PFSK-1 (cell line): ENCODE measurements around the gene BSPH1.

Experiments used
- FOXP2 ChIP-seq: optimal IDR thresholded peaks from 2 replicates; pipeline ENCODE3; 2011; ENCODE audit warnings: borderline replicate concordance, control low read depth, inconsistent platforms; ENCODE audit not compliant: insufficient read depth; ENCODE audit errors: extremely low read length, extremely low read depth
- POLR2AphosphoS5 ChIP-seq: IDR thresholded peaks from 2 replicates; pipeline ENCODE4 v1.6.1; 2012; ENCODE audit warnings: low read depth, mild to moderate bottlenecking, control low read depth, low read length, moderate library complexity
- REST ChIP-seq, 2 experiments: IDR thresholded peaks; 2 replicates each; pipeline versions ENCODE4 v1.6.1 to v1.8.0; 2011 to 2012; ENCODE audit warnings: low read depth in 2 of 2, low read length in 2 of 2, control low read depth in 1 of 2, inconsistent platforms in 1 of 2, mild to moderate bottlenecking in 1 of 2, moderate library complexity in 1 of 2; ENCODE audit not compliant: insufficient read depth in 1 of 2
- SIN3A ChIP-seq: IDR thresholded peaks from 2 replicates; pipeline ENCODE4 v1.6.1; 2012; ENCODE audit warnings: mild to moderate bottlenecking, low read length, moderate library complexity, borderline replicate concordance; ENCODE audit not compliant: insufficient read depth
- TAF1 ChIP-seq: IDR thresholded peaks from 2 replicates; pipeline ENCODE4 v1.6.1; 2012; ENCODE audit warnings: low read length, control low read depth, borderline replicate concordance; ENCODE audit not compliant: insufficient read depth

The BSPH1 gene

GRCh38 chr19:47994209-47994802 is 2.3 kb upstream of the BSPH1 start, which contains the start of gene ELSPBP1:
Gene ELSPBP1 (plus strand): TSS chr19:47994632. CDS start chr19:48008668, 14,036 bp downstream.
- TF ChIP-seq POLR2AphosphoS5: no peak
- TF ChIP-seq FOXP2: no peak
- no peak for TF ChIP-seq TAF1
- no peak for TF ChIP-seq SIN3A
- TF ChIP-seq REST (IDR thresholded peaks at IDR 0.05; ENCODE audit: insufficient read depth in 1 of 2, low read depth in 2 of 2, low read length in 2 of 2): no peak

- TF ChIP-seq TAF1: no peak
- no peak for TF ChIP-seq POLR2AphosphoS5
- TF ChIP-seq FOXP2: no peak
- TF ChIP-seq REST (IDR thresholded peaks at IDR 0.05; ENCODE audit: insufficient read depth in 1 of 2, low read depth in 2 of 2, low read length in 2 of 2): no peak
- TF ChIP-seq SIN3A: no peak
Observed at GRCh38 chr19:47991191-47991808, 670 bp downstream of the BSPH1 start.

GRCh38 chr19:47973529-47973928 is 18.4 kb downstream of the BSPH1 start:
- TF ChIP-seq TAF1: no peak
- TF ChIP-seq SIN3A: no peak
- TF ChIP-seq FOXP2: no peak
- no peak for TF ChIP-seq POLR2AphosphoS5
- TF ChIP-seq REST (IDR thresholded peaks at IDR 0.05; ENCODE audit: insufficient read depth in 1 of 2, low read depth in 2 of 2, low read length in 2 of 2): no peak
